IPS-18c (cell line): Measurements from ENCODE around the gene PRAMEF12.
"Not testable (repeated sequence)": the region's sequence is repeated elsewhere in the genome, so short reads cannot be mapped to it uniquely, and the experiment has no call there.

Source experiments
- H3K4me3 ChIP-seq: 2 replicates; pipeline ENCODE4 v1.7.0; 2013; ENCODE audit warnings: low read depth, mild to moderate bottlenecking, low read length, moderate library complexity; ENCODE audit not compliant: insufficient read depth
- H3K9me3 ChIP-seq: one replicate; pipeline ENCODE4 v1.6.1; 2013; ENCODE audit warnings: mild to moderate bottlenecking, low read length, moderate library complexity; ENCODE audit not compliant: control insufficient read depth, insufficient read depth

PRAMEF12 gene

DNA sequence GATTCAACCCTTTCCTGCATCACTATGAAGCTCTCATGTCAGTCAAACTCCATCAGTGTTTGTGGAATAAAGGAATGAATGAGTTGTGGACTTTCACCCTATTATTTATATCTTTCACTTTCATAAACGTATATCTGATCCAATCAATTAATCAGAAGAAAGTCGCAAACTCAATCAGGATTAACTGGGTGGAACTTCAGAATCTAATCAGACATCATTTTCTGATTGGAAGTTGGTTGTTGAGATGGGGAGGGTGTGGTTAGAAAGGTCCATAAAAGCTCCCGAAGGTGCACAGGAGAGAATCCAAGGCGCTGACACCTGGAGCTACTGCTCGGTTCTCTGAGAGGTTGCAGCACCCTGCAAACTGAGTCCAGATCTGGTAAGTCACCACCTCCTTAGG lies at the start of gene PRAMEF12:
Gene PRAMEF12, plus strand, starts transcription at position 301 of the 400 bp plus-strand sequence. CDS start 1,130 bp downstream, outside the sequence.
- Histone ChIP-seq H3K4me3 (no peak within 1 kb of the TSS), H3K9me3 (no peaks in the 10 kb centered on the region)

- Histone ChIP-seq H3K9me3 (no peaks in the 10 kb centered on the region), H3K4me3 (no peak overlapping the region)
Measured at GRCh38 chr1:12728391-12728790, 45.1 kb upstream of the PRAMEF12 start.

DNA sequence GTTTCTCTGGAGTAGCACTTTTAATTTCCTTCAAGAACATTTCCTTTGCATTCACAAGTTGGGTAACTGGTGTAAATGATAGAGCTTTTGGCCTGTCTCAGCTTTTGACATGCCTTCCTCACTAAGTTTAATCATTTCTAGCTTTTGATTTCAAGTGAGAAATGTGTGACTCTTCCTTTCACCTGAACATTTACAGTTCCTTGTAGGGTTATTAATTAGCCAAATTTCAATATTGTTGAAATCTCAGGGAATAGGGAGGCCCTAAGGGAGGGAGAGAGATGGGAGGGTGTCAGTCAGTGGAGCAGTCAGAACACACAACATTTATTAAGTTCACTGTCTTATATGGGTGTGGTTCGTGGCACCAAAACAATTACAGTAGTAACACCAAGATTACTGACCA lies 43.4 kb upstream of the PRAMEF12 start:
- H3K9me3 ChIP-seq = peaks cover 3% of the 10 kb centered on the region

DNA sequence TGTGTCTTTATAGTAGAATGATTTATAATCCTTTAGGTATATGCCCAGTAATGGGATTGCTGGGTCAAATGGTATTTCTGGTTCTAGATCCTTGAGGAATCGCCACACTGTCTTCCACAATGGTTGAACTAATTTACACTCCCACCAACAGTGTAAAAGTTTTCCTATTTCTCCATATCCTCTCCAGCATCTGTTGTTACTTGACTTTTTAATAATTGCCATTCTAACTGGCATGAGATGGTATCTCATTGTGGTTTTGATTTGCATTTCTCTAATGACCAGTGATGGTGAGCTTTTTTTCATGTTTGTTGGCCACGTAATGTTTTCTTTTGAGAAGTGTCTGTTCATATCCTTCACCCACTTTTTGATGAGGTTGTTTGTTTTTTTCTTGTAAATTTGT lies 42.5 kb upstream of the PRAMEF12 start:
- H3K9me3 ChIP-seq, H3K4me3 ChIP-seq: not testable (repeated sequence)

More for the DNA sequence above, 43.4 kb upstream of the PRAMEF12 start:
- H3K4me3 ChIP-seq = no peak overlapping the region

GRCh38 chr1:12734651-12735050 lies 38.9 kb upstream of the PRAMEF12 start:
- peaks cover 3% of the 10 kb centered on the region for H3K9me3 ChIP-seq
- no peak overlapping the region for H3K4me3 ChIP-seq

DNA sequence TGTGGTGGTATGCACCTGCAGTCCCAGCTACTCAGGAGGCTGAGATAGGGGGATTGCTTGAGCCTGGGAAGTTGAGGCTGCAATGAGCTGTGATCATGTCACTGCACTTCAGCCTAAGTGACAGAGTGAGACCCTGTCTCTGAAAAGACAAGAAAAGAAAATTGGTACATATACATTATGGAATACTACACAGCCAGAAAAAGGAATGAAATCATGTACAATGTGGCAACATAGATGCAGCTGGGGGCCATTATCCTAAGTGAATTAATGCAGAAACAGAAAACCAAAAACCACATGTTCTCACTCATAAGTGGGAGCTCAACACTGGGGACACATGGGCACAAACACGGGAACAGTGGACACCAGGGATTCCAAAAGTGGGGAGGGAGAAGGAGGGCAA lies 34.6 kb upstream of the PRAMEF12 start:
- Histone ChIP-seq H3K4me3 (no peak overlapping the region), H3K9me3 (peaks cover 3% of the 10 kb centered on the region)

GRCh38 chr1:12739613-12740012 lies 33.9 kb upstream of the PRAMEF12 start:
- Histone ChIP-seq H3K9me3 (peaks cover 3% of the 10 kb centered on the region), H3K4me3 (no peak overlapping the region)

- Histone ChIP-seq H3K4me3 (no peak overlapping the region), H3K9me3 (no peaks in the 10 kb centered on the region)
Measured at GRCh38 chr1:12741946-12742345, 31.6 kb upstream of the PRAMEF12 start.

- Histone ChIP-seq H3K9me3 (no peaks in the 10 kb centered on the region), H3K4me3 (no peak overlapping the region)
Measured at GRCh38 chr1:12745126-12745991, 28.2 kb upstream of the PRAMEF12 start.

DNA sequence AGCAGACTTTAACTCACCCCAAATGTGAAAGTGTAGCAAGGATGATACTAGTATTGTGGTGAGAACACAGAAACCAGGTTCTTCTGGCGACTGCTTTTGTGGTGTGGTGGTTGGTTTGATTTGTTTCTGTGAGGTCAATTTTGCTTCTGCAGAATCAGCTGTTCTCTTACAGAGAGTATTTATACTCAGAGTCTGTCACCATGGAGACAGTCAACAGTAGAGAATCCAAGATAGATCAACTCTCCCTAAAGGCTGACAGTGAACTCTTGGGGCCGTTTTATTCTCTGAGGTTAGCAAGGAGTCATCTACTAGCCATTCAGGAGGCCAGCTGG lies 27.6 kb upstream of the PRAMEF12 start, which contains the start of gene CFAP107:
Gene CFAP107, plus strand, starts transcription at position 209 of the 332 bp plus-strand sequence. CDS start 231 bp downstream, outside the sequence.
- Histone ChIP-seq H3K4me3 (no peak within 1 kb of the TSS), H3K9me3 (no peaks in the 10 kb centered on the region)

GRCh38 chr1:12748778-12749355 lies 24.7 kb upstream of the PRAMEF12 start:
- Histone ChIP-seq H3K4me3 (no peak overlapping the region), H3K9me3 (no peaks in the 10 kb centered on the region)

GRCh38 chr1:12754738-12755137 lies 18.8 kb upstream of the PRAMEF12 start:
- Histone ChIP-seq H3K4me3 (no peak overlapping the region), H3K9me3 (no peaks in the 10 kb centered on the region)

- H3K9me3 ChIP-seq = no peaks in the 10 kb centered on the region
- H3K4me3 ChIP-seq = no peak overlapping the region
Measured at GRCh38 chr1:12756273-12756672, 17.3 kb upstream of the PRAMEF12 start.

GRCh38 chr1:12756768-12757413 lies 16.6 kb upstream of the PRAMEF12 start:
- Histone ChIP-seq H3K4me3 (no peak overlapping the region), H3K9me3 (no peaks in the 10 kb centered on the region)

- Histone ChIP-seq H3K9me3 (no peaks in the 10 kb centered on the region), H3K4me3 (no peak overlapping the region)
Measured at GRCh38 chr1:12757836-12758235, 15.7 kb upstream of the PRAMEF12 start.

- Histone ChIP-seq H3K9me3 (no peaks in the 10 kb centered on the region), H3K4me3 (no peak overlapping the region)
Measured at GRCh38 chr1:12760256-12760795, 13.2 kb upstream of the PRAMEF12 start.

DNA sequence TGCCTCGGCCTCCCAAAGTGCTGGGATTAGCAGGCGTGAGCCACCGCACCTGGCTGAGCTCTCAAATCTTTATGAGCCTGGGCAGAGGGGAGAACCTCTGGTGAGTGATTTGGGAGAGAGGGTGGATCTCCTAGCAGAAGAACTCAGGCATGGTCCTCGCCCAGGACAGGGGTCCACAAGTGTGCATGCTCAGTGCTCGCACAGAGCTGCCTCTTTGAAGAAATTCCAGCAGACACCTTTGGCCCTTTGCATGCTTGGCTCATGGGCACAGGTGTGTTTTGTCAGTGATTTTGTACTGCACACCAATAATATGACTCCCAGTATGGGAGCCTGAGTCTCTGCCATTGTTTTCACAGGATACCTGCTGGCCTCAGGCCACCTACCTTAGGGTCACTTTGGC lies 11.8 kb upstream of the PRAMEF12 start:
- Histone ChIP-seq H3K9me3 (no peaks in the 10 kb centered on the region), H3K4me3 (no peak overlapping the region)

DNA sequence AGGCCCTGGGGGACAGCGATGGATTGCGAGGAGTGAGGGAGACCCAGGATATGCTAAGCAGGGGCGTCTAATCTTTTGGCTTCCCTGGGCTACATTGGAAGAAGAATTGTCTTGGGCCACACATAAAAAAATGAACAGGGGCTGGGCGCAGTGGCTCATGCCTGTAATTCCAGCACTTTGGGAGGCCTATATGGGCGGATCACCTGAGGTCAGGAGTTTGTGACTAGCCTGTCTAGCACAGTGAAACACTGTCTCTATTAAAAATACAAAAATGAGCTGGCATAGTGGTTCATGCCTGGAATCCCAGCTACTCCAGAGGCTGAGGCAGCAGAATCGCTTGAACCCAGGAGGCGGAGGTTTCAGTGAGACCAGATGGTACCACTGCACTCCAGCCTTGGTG lies 10.8 kb upstream of the PRAMEF12 start:
- Histone ChIP-seq H3K9me3 (no peaks in the 10 kb centered on the region), H3K4me3 (no peak overlapping the region)
